HCT116 (cell line): Measurements from ENCODE around the gene CCDC126. TPM values are rescaled to one million over a fixed set of nuclear protein-coding genes. Genes with fewer than 3 reads are reported as not detected.

Experiments used
- ATAC-seq: fragments of 200-7000 bp; cut with Tn5 transposase; 2 replicates; pipeline ENCODE4 v1.9.1; 2020; ENCODE audit warnings: mild to moderate bottlenecking, moderate library complexity
- BruUV-seq: library from RNA; stranded (reverse); fragments of 400-500 nt; replicated peaks from 2 replicates; lab custom pipeline; 2021; lab: Mats Ljungman, UMichigan
- CTCF ChIA-PET: fragments of 300-600 bp; sonication (Branson Sonifier 250); formaldehyde crosslinking; loops from one replicate; lab custom pipeline; 2021; ENCODE audit warnings: antibody characterized with exemption; lab: Charles Lee
- POLR2A ChIA-PET: fragments of 300-600, 350-600 bp; sonication (Branson Sonifier 250); formaldehyde crosslinking; loops from one replicate; lab custom pipeline; 2021; ENCODE audit warnings: antibody characterized with exemption; lab: Charles Lee
- RAD21 ChIA-PET, 2 experiments: fragments of 300-600 bp; sonication (Branson Sonifier 250); formaldehyde crosslinking; loops; one replicate each; lab custom pipeline; 2023; ENCODE audit warnings: low total read pairs in 2 of 2; ENCODE audit not compliant: uncharacterized antibody in 2 of 2, unreplicated experiment in 2 of 2, low non-redundant PET in 1 of 2; lab: Charles Lee
- DNase-seq: peaks from one replicate; pipeline ENCODE4 v3.0.0-alpha.2; 2010; ENCODE audit warnings: low read depth, low spot score
- H2AFZ ChIP-seq: fragments of 200-600 bp; shearing (Covaris generic), sonication (generic); 2 replicates; pipeline ENCODE4 v1.6.1; 2017; ENCODE audit warnings: low read depth, mixed run types, mixed read lengths, antibody characterized with exemption, low read length; ENCODE audit not compliant: poor library complexity, severe bottlenecking
- H3K27ac ChIP-seq: 2 replicates; pipeline ENCODE4 v1.5.1; 2012; ENCODE audit warnings: low read depth, low read length
- H3K27me3 ChIP-seq: fragments of 200-600 bp; sonication (generic); 2 replicates; pipeline ENCODE4 v1.6.1; 2016; ENCODE audit warnings: mixed run types, low read length, mixed read lengths; ENCODE audit not compliant: insufficient read depth
- H3K36me3 ChIP-seq, 2 experiments: fragments of 200-500 bp in 1 of 2; fragments of 200-600 bp in 1 of 2; sonication (Bioruptor generic) in 1 of 2; sonication (generic) in 1 of 2; 2 replicates each; pipeline versions ENCODE4 v1.5.1 to v1.6.1; 2014 to 2016; ENCODE audit warnings: low read length in 2 of 2, inconsistent platforms in 1 of 2, mixed read lengths in 1 of 2, mixed run types in 1 of 2; ENCODE audit not compliant: insufficient read depth in 2 of 2, control insufficient read depth in 1 of 2
- H3K4me1 ChIP-seq, 2 experiments: fragments of 200-600 bp in 1 of 2; sonication (generic) in 1 of 2; 2 replicates each; pipeline versions ENCODE4 v1.5.1 to v1.6.1; 2012 to 2017; ENCODE audit warnings: low read length in 2 of 2, inconsistent platforms in 1 of 2, mild to moderate bottlenecking in 1 of 2, mixed read lengths in 1 of 2, mixed run types in 1 of 2, moderate library complexity in 1 of 2; ENCODE audit not compliant: insufficient read depth in 2 of 2, control insufficient read depth in 1 of 2
- H3K4me2 ChIP-seq: fragments of 200-600 bp; sonication (generic); 2 replicates; pipeline ENCODE4 v1.6.1; 2017; ENCODE audit warnings: mixed run types, low read length, mixed read lengths
- H3K4me3 ChIP-seq, 2 experiments: fragments of 200-600 bp in 1 of 2; sonication (generic) in 1 of 2; replicated peaks in 1 of 2; 2 replicates each; pipeline ENCODE4 v1.5.1; 2011 to 2016; ENCODE audit warnings: low read length in 2 of 2, control low read depth in 1 of 2, low read depth in 1 of 2, mild to moderate bottlenecking in 1 of 2, mixed read lengths in 1 of 2, mixed run types in 1 of 2
- H3K79me2 ChIP-seq: fragments of 200-600 bp; sonication (generic); 2 replicates; pipeline ENCODE4 v1.6.1; 2017; ENCODE audit warnings: mild to moderate bottlenecking, mixed run types, low read length, moderate library complexity, mixed read lengths; ENCODE audit not compliant: insufficient read depth
- H3K9ac ChIP-seq: fragments of 200-600 bp; sonication (generic); 2 replicates; pipeline ENCODE4 v1.6.1; 2016; ENCODE audit warnings: low read length, mixed read lengths
- H3K9me2 ChIP-seq: fragments of 200-600 bp; sonication (generic), shearing (Covaris generic); 2 replicates; pipeline ENCODE4 v1.6.1; 2017; ENCODE audit warnings: mixed run types, mild to moderate bottlenecking, moderate library complexity; ENCODE audit not compliant: insufficient read depth
- H3K9me3 ChIP-seq, 2 experiments: fragments of 200-500 bp in 1 of 2; fragments of 200-600 bp in 1 of 2; sonication (Bioruptor generic) in 1 of 2; sonication (generic) in 1 of 2; 2 replicates each; pipeline ENCODE4 v1.6.1; 2014 to 2017; ENCODE audit warnings: low read length in 2 of 2, mixed read lengths in 2 of 2, inconsistent platforms in 1 of 2, low read depth in 1 of 2, mild to moderate bottlenecking in 1 of 2, mixed run types in 1 of 2, moderate library complexity in 1 of 2; ENCODE audit not compliant: control insufficient read depth in 1 of 2, insufficient read depth in 1 of 2
- H4K20me1 ChIP-seq: fragments of 200-600 bp; sonication (generic), shearing (Covaris generic); 2 replicates; pipeline ENCODE4 v1.6.1; 2017; ENCODE audit warnings: mixed run types, mild to moderate bottlenecking, moderate library complexity; ENCODE audit not compliant: insufficient read depth
- CTCF ChIP-seq, 3 experiments: fragments of 200-600 bp in 1 of 3; sonication (generic) in 1 of 3; IDR thresholded peaks in 2 of 3; conservative IDR thresholded peaks in 1 of 3; 2 replicates each; pipeline ENCODE4 v1.5.1; 2012 to 2017; ENCODE audit warnings: low read depth in 2 of 3, low read length in 2 of 3, antibody characterized with exemption in 1 of 3, borderline replicate concordance in 1 of 3, control low read depth in 1 of 3, mild to moderate bottlenecking in 1 of 3, mixed read lengths in 1 of 3, mixed run types in 1 of 3, moderate library complexity in 1 of 3; ENCODE audit not compliant: insufficient read depth in 1 of 3
- EZH2phosphoT487 ChIP-seq: fragments of 200-600 bp; IDR thresholded peaks from 2 replicates; pipeline ENCODE4 v1.6.1; 2018; ENCODE audit warnings: antibody characterized with exemption, borderline replicate concordance
- intact Hi-C: fragments of 100-400 bp; cut with micrococcal nuclease; formaldehyde crosslinking; loops from 2 replicates; pipeline ENCODE4 v1.10.0; 2022
- total RNA-seq: library from RNA; stranded (reverse); gene quantifications from one replicate; pipeline ENCODE4 v1.2.1, GENCODE V29; 2021; ENCODE audit not compliant: unreplicated experiment

Gene CCDC126
- total RNA-seq, 1 experiment from 2014 or later = 5.0 TPM

- RAD21 ChIA-PET = no interaction called here
These were observed 65.2 kb downstream of the CCDC126 start for GRCh38 chr7:23662124-23662983.

More at GRCh38 chr7:23662124-23662983, 65.2 kb downstream of the CCDC126 start:
- H3K4me2 ChIP-seq = no peak overlapping the region
- POLR2A ChIA-PET = no interaction called here
- no peaks in the 10 kb centered on the region for H4K20me1 ChIP-seq
- no peaks in the 10 kb centered on the region; the same call in 1 of the 2 replicates for H3K9me2 ChIP-seq
- intact Hi-C loops = no loop called here
- no TSS peak for BruUV-seq
- H3K4me1 ChIP-seq = no peaks in the 10 kb centered on the region
- CTCF ChIA-PET = no interaction called here
- H3K9ac ChIP-seq = no peak overlapping the region
- TF ChIP-seq CTCF (IDR thresholded peaks at IDR 0.05 in 2 of 3, conservative IDR thresholded peaks at IDR 0.05 in 1 of 3; ENCODE audit: borderline replicate concordance in 1 of 3, insufficient read depth in 1 of 3, low read depth in 2 of 3, low read length in 2 of 3) = no peak
- TF ChIP-seq EZH2phosphoT487 = no peak
- no peaks in the 10 kb centered on the region for H3K79me2 ChIP-seq
- H3K36me3 ChIP-seq = no peaks in the 10 kb centered on the region
- H3K27me3 ChIP-seq = no peaks in the 10 kb centered on the region
- no peak overlapping the region for H3K27ac ChIP-seq
- H3K4me3 ChIP-seq = no peak overlapping the region
- no peak for DNase-seq
- no peak for ATAC-seq
- no peak overlapping the region for H2AFZ ChIP-seq
- no peaks in the 10 kb centered on the region; a peak in 1 of 4 replicates for H3K9me3 ChIP-seq
